MCF 10A (cell line): Measurements from ENCODE around the gene CCNB2. TPM values are rescaled to one million over a fixed set of nuclear protein-coding genes. Genes with fewer than 3 reads are reported as not detected.

Experiments used
- BruUV-seq: library from RNA; stranded (reverse); fragments of 400-500 nt; replicated peaks from 2 replicates; lab custom pipeline; 2021; lab: Mats Ljungman, UMichigan
- CTCF ChIA-PET: fragments of 300-600 bp; sonication (Branson Sonifier 250); formaldehyde crosslinking; extraction: SDS; loops from one replicate; lab custom pipeline; 2021; ENCODE audit warnings: antibody characterized with exemption, inconsistent platforms; lab: Yijun Ruan, JAX
- POLR2A ChIA-PET: fragments of 300-600, 350-650 bp; sonication (Branson Sonifier 250); formaldehyde crosslinking; extraction: SDS; loops from one replicate; lab custom pipeline; 2020; ENCODE audit warnings: antibody characterized with exemption, inconsistent platforms; lab: Yijun Ruan, JAX
- DNase-seq: peaks from one replicate; pipeline ENCODE4 v3.0.0-alpha.2; 2018; ENCODE audit not compliant: unreplicated experiment
- H3K27ac Mint-ChIP-seq: one replicate; pipeline ENCODE4 v1.8.0; 2022; ENCODE audit warnings: mild to moderate bottlenecking, low read depth, mixed read lengths; ENCODE audit not compliant: unreplicated experiment
- H3K27me3 Mint-ChIP-seq: one replicate; pipeline ENCODE4 v1.8.0; 2022; ENCODE audit warnings: mixed read lengths; ENCODE audit not compliant: insufficient read depth, unreplicated experiment
- H3K36me3 Mint-ChIP-seq: one replicate; pipeline ENCODE4 v1.8.0; 2022; ENCODE audit warnings: mild to moderate bottlenecking, moderate library complexity, mixed read lengths; ENCODE audit not compliant: insufficient read depth, unreplicated experiment
- H3K4me1 Mint-ChIP-seq: one replicate; pipeline ENCODE4 v1.8.0; 2022; ENCODE audit warnings: mixed read lengths; ENCODE audit not compliant: insufficient read depth, unreplicated experiment
- H3K4me3 Mint-ChIP-seq: one replicate; pipeline ENCODE4 v1.8.0; 2022; ENCODE audit warnings: mild to moderate bottlenecking, moderate library complexity, mixed read lengths; ENCODE audit not compliant: unreplicated experiment
- H3K9me3 Mint-ChIP-seq: one replicate; pipeline ENCODE4 v1.8.0; 2022; ENCODE audit warnings: mixed read lengths; ENCODE audit not compliant: unreplicated experiment
- CTCF ChIP-seq: fragments of 200-600 bp; IDR thresholded peaks from one replicate; pipeline ENCODE4 v1.8.0; 2022; ENCODE audit warnings: antibody characterized with exemption, mild to moderate bottlenecking; ENCODE audit not compliant: unreplicated experiment
- intact Hi-C: fragments of 100-400 bp; cut with micrococcal nuclease; formaldehyde crosslinking; loops from 2 replicates; pipeline ENCODE4 v1.14.1; 2022
- total RNA-seq: library from RNA; stranded (reverse); gene quantifications from 2 replicates; pipeline ENCODE4 v1.2.3, GENCODE V29; 2022

Gene CCNB2
- total RNA-seq, 1 experiment from 2014 or later, result 54.1 TPM

- H3K4me1 Mint-ChIP-seq, result no peaks in the 10 kb centered on the region
- POLR2A ChIA-PET, result no interaction called here
- H3K4me3 Mint-ChIP-seq, result no peak overlapping the region
- no TSS peak for BruUV-seq
- H3K27me3 Mint-ChIP-seq, result no peaks in the 10 kb centered on the region
- intact Hi-C loops, result no loop called here
- DNase-seq, result no peak
- CTCF ChIA-PET, result interaction anchor here (0.6 kb wide), 1 partner anchor 28 kb away, joined by 3 read pairs; no protein-coding TSS in a partner anchor
- H3K27ac Mint-ChIP-seq, result no peak overlapping the region
- no peaks in the 10 kb centered on the region for H3K9me3 Mint-ChIP-seq
- TF ChIP-seq CTCF, result no peak
- peaks cover 67% of the 10 kb centered on the region for H3K36me3 Mint-ChIP-seq
Observed at GRCh38 chr15:59094077-59094476, 10.9 kb upstream of the CCNB2 start.

GRCh38 chr15:59096429-59096828, 8.5 kb upstream of the CCNB2 start:
- Mint-ChIP-seq H3K4me3 (no peak overlapping the region), H3K36me3 (peaks cover 60% of the 10 kb centered on the region), H3K27ac (no peak overlapping the region), H3K9me3 (no peaks in the 10 kb centered on the region), H3K4me1 (no peaks in the 10 kb centered on the region), H3K27me3 (no peaks in the 10 kb centered on the region)
- CTCF ChIA-PET, result interaction anchor here (1.2 to 1.9 kb wide), 2 partner anchors 11 to 18 kb away, joined by 3 to 6 read pairs; no protein-coding TSS in a partner anchor
- no peak for TF ChIP-seq CTCF
- POLR2A ChIA-PET, result no interaction called here
- intact Hi-C loops, result no loop called here
- no TSS peak for BruUV-seq
- DNase-seq, result no peak

GRCh38 chr15:59099162-59099685, 5.7 kb upstream of the CCNB2 start:
- H3K9me3 Mint-ChIP-seq, result no peaks in the 10 kb centered on the region
- H3K27me3 Mint-ChIP-seq, result no peaks in the 10 kb centered on the region
- peaks cover 1% of the 10 kb centered on the region for H3K4me1 Mint-ChIP-seq
- ChIA-PET CTCF (interaction anchor here (0.6 to 2.0 kb wide), 5 partner anchors 119 to 401 kb away, joined by 3 to 5 read pairs (median 4); no protein-coding TSS in a partner anchor), POLR2A (no interaction called here)
- H3K36me3 Mint-ChIP-seq, result peaks cover 52% of the 10 kb centered on the region
- no TSS peak for BruUV-seq
- no peak for DNase-seq
- H3K27ac Mint-ChIP-seq, result no peak overlapping the region
- H3K4me3 Mint-ChIP-seq, result no peak overlapping the region
- no peak for TF ChIP-seq CTCF
- intact Hi-C loops, result no loop called here

- POLR2A ChIA-PET, result interaction anchor here (0.7 to 1.9 kb wide), 2 partner anchors 65 to 314 kb away, joined by 3 to 8 read pairs; no protein-coding TSS in a partner anchor
- no peak for DNase-seq
- Mint-ChIP-seq H3K4me3 (peak overlapping the region; percentile 82), H3K4me1 (peaks cover 7% of the 10 kb centered on the region), H3K27me3 (no peaks in the 10 kb centered on the region), H3K9me3 (no peaks in the 10 kb centered on the region), H3K36me3 (peaks cover 33% of the 10 kb centered on the region), H3K27ac (peak overlapping the region; percentile 91)
- no TSS peak for BruUV-seq
- CTCF ChIA-PET, result no interaction called here
- intact Hi-C loops, result loop anchor here (2.0 kb wide), 1 partner anchor 388 kb away; no protein-coding TSS in a partner anchor
- TF ChIP-seq CTCF, result no peak
Observed at GRCh38 chr15:59104602-59104911, 389 bp upstream of the CCNB2 start.
